GM12878 (cell line): ENCODE measurements around the gene DENND10. TPM values are rescaled to one million over a fixed set of nuclear protein-coding genes. Genes with fewer than 3 reads are reported as not detected.

ENCODE experiments used
- ATF3 ChIP-seq: IDR thresholded peaks from 2 replicates; pipeline ENCODE4 v1.6.1; 2011; ENCODE audit warnings: low read depth, mild to moderate bottlenecking, low read length, moderate library complexity, borderline replicate concordance; ENCODE audit errors: extremely low read depth
- BMI1 ChIP-seq: fragments of 450-650 bp; IDR thresholded peaks from 2 replicates; pipeline ENCODE4 v1.6.1; 2016; ENCODE audit warnings: mild to moderate bottlenecking, moderate library complexity, borderline replicate concordance
- CHD1 ChIP-seq: IDR thresholded peaks from 2 replicates; pipeline ENCODE4 v1.6.1; 2012; ENCODE audit warnings: low read depth, low read length, improper control_type of control experiment
- CHD4 ChIP-seq: fragments of 200-600 bp; sonication (generic); IDR thresholded peaks from 2 replicates; pipeline ENCODE4 v1.6.1; 2016; ENCODE audit warnings: mild to moderate bottlenecking
- EP300 ChIP-seq, 2 experiments: fragments of 150-350 bp in 1 of 2; IDR thresholded peaks; 2 replicates each; pipeline ENCODE4 v1.6.1; 2011 to 2012; ENCODE audit warnings: low read depth in 2 of 2, low read length in 2 of 2, borderline replicate concordance in 1 of 2, improper control_type of control experiment in 1 of 2, inconsistent platforms in 1 of 2; ENCODE audit not compliant: control insufficient read depth in 1 of 2
- GABPA ChIP-seq: IDR thresholded peaks from 2 replicates; pipeline ENCODE4 v1.6.1; 2014; ENCODE audit warnings: antibody characterized with exemption, low read depth, mild to moderate bottlenecking, inconsistent platforms
- HSF1 ChIP-seq: fragments of 150-350 bp; IDR thresholded peaks from 2 replicates; pipeline ENCODE4 v1.6.1; 2014; ENCODE audit warnings: mild to moderate bottlenecking, low read depth, low read length
- JUNB ChIP-seq: IDR thresholded peaks from 2 replicates; pipeline ENCODE4 v1.6.1; 2016; ENCODE audit warnings: antibody characterized with exemption, mild to moderate bottlenecking
- NKRF ChIP-seq: fragments of 450-650 bp; conservative IDR thresholded peaks from 2 replicates; pipeline ENCODE4 v1.6.1; 2017; ENCODE audit warnings: mild to moderate bottlenecking, moderate library complexity
- NR2C2 ChIP-seq: IDR thresholded peaks from 2 replicates; pipeline ENCODE4 v1.6.1; 2011; ENCODE audit warnings: borderline replicate concordance, low read depth; ENCODE audit not compliant: control insufficient read depth, insufficient read length
- NR2F1 ChIP-seq: fragments of 450-650 bp; conservative IDR thresholded peaks from 2 replicates; pipeline ENCODE4 v1.6.1; 2017; ENCODE audit warnings: mild to moderate bottlenecking
- POLR2AphosphoS2 ChIP-seq: IDR thresholded peaks from 2 replicates; pipeline ENCODE4 v1.6.1; 2011; ENCODE audit warnings: low read depth, mild to moderate bottlenecking, low read length, improper control_type of control experiment, moderate library complexity
- RB1 ChIP-seq: fragments of 450-650 bp; formaldehyde crosslinking; IDR thresholded peaks from 2 replicates; pipeline ENCODE4 v1.6.1; 2017; ENCODE audit warnings: mild to moderate bottlenecking, borderline replicate concordance
- SUZ12 ChIP-seq: fragments of 200-600 bp; sonication (generic); IDR thresholded peaks from one replicate; pipeline ENCODE4 v1.6.1; 2018; ENCODE audit warnings: antibody characterized with exemption, mild to moderate bottlenecking; ENCODE audit not compliant: unreplicated experiment
- YBX1 ChIP-seq: fragments of 450-650 bp; IDR thresholded peaks from 2 replicates; pipeline ENCODE4 v1.6.1; 2016; ENCODE audit warnings: antibody characterized with exemption
- ZBTB4 ChIP-seq: fragments of 450-650 bp; formaldehyde crosslinking; IDR thresholded peaks from 2 replicates; pipeline ENCODE4 v1.4.0; 2022; ENCODE audit warnings: mild to moderate bottlenecking, moderate library complexity
- ZBTB40 ChIP-seq: fragments of 450-650 bp; IDR thresholded peaks from 2 replicates; pipeline ENCODE4 v1.6.1; 2016; ENCODE audit warnings: mild to moderate bottlenecking, moderate library complexity, borderline replicate concordance
- ZNF622 ChIP-seq: fragments of 450-650 bp; IDR thresholded peaks from 2 replicates; pipeline ENCODE4 v1.6.1; 2017; ENCODE audit warnings: mild to moderate bottlenecking, inconsistent platforms
- polyA plus RNA-seq, 11 experiments: library from polyadenylated mRNA; depleted of rRNA in 4 of 11; unstranded in 6 of 11; stranded (reverse) in 5 of 11; fragments of >200 nt; fragmentation: Nextera tagmentation in 4 of 11; fragmentation: Illumina TruSeq in 1 of 11; extraction: Ambion mirVana in 4 of 11; extraction: Trizol in 1 of 11; gene quantifications; 1 replicate in 1 of 11; 2 replicates in 10 of 11; pipeline versions ENCODE4 v1.2.1 to v1.2.3, GENCODE V29; 2011 to 2016; ENCODE audit warnings: inconsistent platforms in 2 of 11, missing spikeins in 2 of 11, low read depth in 1 of 11
- total RNA-seq, 4 experiments: library from RNA; depleted of rRNA in 3 of 4; stranded (reverse); fragments of >200 nt in 3 of 4; fragmentation: Illumina TruSeq in 1 of 4; extraction: Trizol in 1 of 4; gene quantifications; 2 replicates each; pipeline versions ENCODE4 v1.2.1 to v1.2.3, GENCODE V29; 2013 to 2021

The DENND10 gene
- total and polyA plus RNA-seq, 10 of the 15 experiments (the other 5 are each of a cell fraction or from before 2014, with no cell fraction given) = 21.5 to 39.8 (median 26.2) TPM

GRCh38 chr10:119120413-119120867 is 16.5 kb downstream of the DENND10 start (continued):
- no peak for TF ChIP-seq ZBTB4 (CRISPR knock-in tag)
- no peak for TF ChIP-seq SUZ12
- TF ChIP-seq RB1 = no peak
- peak; percentile 90 for TF ChIP-seq JUNB
- TF ChIP-seq GABPA = no peak
- TF ChIP-seq ZBTB40 = peak; percentile 90
- TF ChIP-seq ZNF622 = no peak
- TF ChIP-seq YBX1 = no peak
- TF ChIP-seq ATF3 = no peak
- no peak for TF ChIP-seq POLR2AphosphoS2
- TF ChIP-seq HSF1 = no peak
- no peak for TF ChIP-seq NKRF
- no peak for TF ChIP-seq NR2C2
- TF ChIP-seq CHD1 = no peak
- no peak for TF ChIP-seq CHD4
- TF ChIP-seq BMI1 = peak; percentile 44; the same call in 1 of the 2 replicates
- TF ChIP-seq NR2F1 = peak; percentile 95
- TF ChIP-seq EP300 (IDR thresholded peaks at IDR 0.05; ENCODE audit: borderline replicate concordance in 1 of 2, control insufficient read depth in 1 of 2, low read depth in 2 of 2, low read length in 2 of 2) = peak; percentile 66 to 74; a peak in 3 of 4 replicates
